Measurements from ENCODE around the gene DLG2.

DLG2 gene

GRCh38 chr11:83823461-83824025 lies 1803.6 kb downstream of the DLG2 start:
- no peak for FAIRE-seq

GRCh38 chr11:83819931-83820549 lies 1807.1 kb downstream of the DLG2 start:
- peak; percentile 82 for FAIRE-seq

GRCh38 chr11:83818349-83818748 lies 1808.8 kb downstream of the DLG2 start:
- no peak for FAIRE-seq

GRCh38 chr11:83816572-83817187 lies 1810.5 kb downstream of the DLG2 start:
- no peak for FAIRE-seq

GRCh38 chr11:83815736-83816135 lies 1811.4 kb downstream of the DLG2 start:
- no peak for FAIRE-seq

GRCh38 chr11:83813296-83813695 lies 1813.8 kb downstream of the DLG2 start:
- FAIRE-seq, result no peak

GRCh38 chr11:83809274-83809673 lies 1817.9 kb downstream of the DLG2 start:
- FAIRE-seq, result no peak

GRCh38 chr11:83801799-83802198 lies 1825.3 kb downstream of the DLG2 start:
- FAIRE-seq, result no peak

GRCh38 chr11:83793310-83793709 lies 1833.8 kb downstream of the DLG2 start:
- no peak for FAIRE-seq

GRCh38 chr11:83791557-83791956 lies 1835.6 kb downstream of the DLG2 start:
- FAIRE-seq, result no peak

- no peak for FAIRE-seq
Measured at GRCh38 chr11:83785942-83786341, 1841.2 kb downstream of the DLG2 start.

- FAIRE-seq, result no peak
Measured at GRCh38 chr11:83784419-83784818, 1842.7 kb downstream of the DLG2 start.

GRCh38 chr11:83782329-83782728 lies 1844.8 kb downstream of the DLG2 start:
- no peak for FAIRE-seq

GRCh38 chr11:83779876-83780275 lies 1847.3 kb downstream of the DLG2 start:
- no peak for FAIRE-seq

- FAIRE-seq, result no peak
Measured at GRCh38 chr11:83778596-83778995, 1848.5 kb downstream of the DLG2 start.

GRCh38 chr11:83773950-83774880 lies 1852.9 kb downstream of the DLG2 start:
- FAIRE-seq, result no peak

- FAIRE-seq, result no peak
Measured at GRCh38 chr11:83768489-83768888, 1858.7 kb downstream of the DLG2 start.

- FAIRE-seq, result no peak
Measured at GRCh38 chr11:83766932-83767331, 1860.2 kb downstream of the DLG2 start.

- FAIRE-seq, result no peak
Measured at GRCh38 chr11:83764643-83765042, 1862.5 kb downstream of the DLG2 start.

- FAIRE-seq, result no peak
Measured at GRCh38 chr11:83760932-83761331, 1866.2 kb downstream of the DLG2 start.

- no peak for FAIRE-seq
Measured at GRCh38 chr11:83759148-83759547, 1868.0 kb downstream of the DLG2 start.

- no peak for FAIRE-seq
Measured at GRCh38 chr11:83751041-83751440, 1876.1 kb downstream of the DLG2 start.

- no peak for FAIRE-seq
Measured at GRCh38 chr11:83746921-83747585, 1880.1 kb downstream of the DLG2 start.
